Left ventricle myocardium inferior (tissue), 1 donor: ENCODE data around the gene RNU6-9. TPM values are rescaled to one million over a fixed set of nuclear protein-coding genes. Genes with fewer than 3 reads are reported as not detected.

Experiments
- DNase-seq: peaks from one replicate; pipeline ENCODE4 v3.0.0-alpha.2; 2020
- H3K27ac ChIP-seq: fragments of 200-600 bp; replicated peaks from 2 replicates; pipeline ENCODE4 v1.8.0; 2021
- H3K27me3 ChIP-seq: fragments of 200-600 bp; 2 replicates; pipeline ENCODE4 v1.8.0; 2021; ENCODE audit warnings: low read depth
- H3K36me3 ChIP-seq: fragments of 200-600 bp; 2 replicates; pipeline ENCODE4 v1.8.0; 2021
- H3K4me1 ChIP-seq: fragments of 200-600 bp; 2 replicates; pipeline ENCODE4 v1.8.0; 2021
- H3K4me3 ChIP-seq: fragments of 200-600 bp; 2 replicates; pipeline ENCODE4 v1.8.0; 2021; ENCODE audit warnings: mild to moderate bottlenecking, moderate library complexity
- H3K9me3 ChIP-seq: fragments of 200-600 bp; replicated peaks from 2 replicates; pipeline ENCODE4 v1.8.0; 2021
- intact Hi-C: fragments of 100-400 bp; cut with micrococcal nuclease; formaldehyde crosslinking; loops from one replicate; pipeline ENCODE4 v1.11.0; 2022
- total RNA-seq: library from RNA; stranded (reverse); fragmentation: NEBNext Ultra II Directional; extraction: Animal tissue kit (Norgen Biotek cat#: 25700); gene quantifications from one replicate; pipeline ENCODE4 v1.2.1, GENCODE V29; 2021
- TF ChIP-seq, protein P1 (sequence below): fragments of 200-600 bp; IDR thresholded peaks from 2 replicates; pipeline ENCODE4 v1.8.0; 2021; ENCODE audit warnings: antibody characterized with exemption, mild to moderate bottlenecking, borderline replicate concordance
- donor health status: DM: no; HTN: yes; CAD: no; lungs with severe emphysema.

The RNU6-9 gene
- total RNA-seq, 1 donor from 2014 or later: not detected

DNA sequence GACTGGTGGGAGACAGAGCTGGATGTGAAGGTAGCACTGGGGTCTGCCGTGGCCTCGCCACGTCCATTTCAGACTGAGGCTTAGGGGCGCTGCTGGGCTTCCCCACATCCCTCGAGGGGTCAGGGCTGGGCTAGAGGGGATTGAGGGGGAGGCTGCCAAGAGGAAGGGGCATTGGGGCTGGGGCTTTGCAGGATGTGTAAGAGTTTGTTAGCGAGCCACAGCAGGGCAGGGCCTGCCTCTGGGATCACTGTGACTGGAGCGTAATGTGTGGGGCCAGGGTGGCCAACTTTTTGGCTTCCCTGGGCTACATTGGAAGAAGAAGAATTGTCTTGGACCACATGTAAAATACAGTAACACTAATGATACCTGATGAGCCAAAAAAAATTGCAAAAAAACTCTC is 46.6 kb downstream of the RNU6-9 start:
- H3K27ac ChIP-seq: peak overlapping the region; percentile 80
- TF ChIP-seq, protein P1, sequence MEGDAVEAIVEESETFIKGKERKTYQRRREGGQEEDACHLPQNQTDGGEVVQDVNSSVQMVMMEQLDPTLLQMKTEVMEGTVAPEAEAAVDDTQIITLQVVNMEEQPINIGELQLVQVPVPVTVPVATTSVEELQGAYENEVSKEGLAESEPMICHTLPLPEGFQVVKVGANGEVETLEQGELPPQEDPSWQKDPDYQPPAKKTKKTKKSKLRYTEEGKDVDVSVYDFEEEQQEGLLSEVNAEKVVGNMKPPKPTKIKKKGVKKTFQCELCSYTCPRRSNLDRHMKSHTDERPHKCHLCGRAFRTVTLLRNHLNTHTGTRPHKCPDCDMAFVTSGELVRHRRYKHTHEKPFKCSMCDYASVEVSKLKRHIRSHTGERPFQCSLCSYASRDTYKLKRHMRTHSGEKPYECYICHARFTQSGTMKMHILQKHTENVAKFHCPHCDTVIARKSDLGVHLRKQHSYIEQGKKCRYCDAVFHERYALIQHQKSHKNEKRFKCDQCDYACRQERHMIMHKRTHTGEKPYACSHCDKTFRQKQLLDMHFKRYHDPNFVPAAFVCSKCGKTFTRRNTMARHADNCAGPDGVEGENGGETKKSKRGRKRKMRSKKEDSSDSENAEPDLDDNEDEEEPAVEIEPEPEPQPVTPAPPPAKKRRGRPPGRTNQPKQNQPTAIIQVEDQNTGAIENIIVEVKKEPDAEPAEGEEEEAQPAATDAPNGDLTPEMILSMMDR: no peak
- DNase-seq: no peak
- no peak overlapping the region for H3K4me3 ChIP-seq
- H3K4me1 ChIP-seq: peaks cover 29% of the 10 kb centered on the region
- no peaks in the 10 kb centered on the region for H3K27me3 ChIP-seq
- H3K36me3 ChIP-seq: peaks cover 4% of the 10 kb centered on the region
- H3K9me3 ChIP-seq: no peaks in the 10 kb centered on the region
- intact Hi-C loops: no loop called here

DNA sequence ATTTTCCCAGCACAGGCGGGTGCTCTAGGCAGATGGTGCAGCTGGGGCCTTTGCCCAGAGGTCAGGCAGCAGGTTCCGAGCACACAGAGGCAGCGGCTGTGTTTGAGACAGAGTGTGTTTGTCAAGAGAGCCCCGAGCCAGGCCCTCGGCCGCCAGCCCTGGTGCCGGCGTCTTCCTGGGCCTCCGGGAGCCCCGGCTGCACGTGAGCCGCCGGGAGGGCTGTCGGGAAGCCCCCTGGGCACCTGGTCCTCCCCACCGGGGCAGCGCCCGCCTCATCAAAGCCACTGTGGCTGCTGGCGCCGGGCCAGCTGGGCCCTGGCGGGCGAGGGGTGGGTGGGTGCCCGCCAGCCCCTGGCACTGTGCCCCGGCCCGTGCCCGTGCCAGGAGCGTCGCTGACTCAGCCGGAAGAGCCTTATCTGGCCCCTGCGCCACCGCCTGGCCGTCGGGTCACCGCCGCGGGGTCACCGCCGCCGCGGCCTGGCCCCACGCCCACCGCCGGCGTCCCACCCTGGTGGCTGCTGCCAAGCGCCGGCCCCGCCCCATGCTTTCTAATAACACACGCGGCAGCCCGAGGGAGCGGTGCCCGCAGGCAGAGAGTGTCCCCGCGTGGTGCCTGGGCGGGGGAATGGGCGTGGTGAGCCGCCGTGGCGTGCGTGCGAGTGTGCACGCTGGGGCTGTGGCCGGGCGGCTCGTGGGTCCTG is 47.5 kb downstream of the RNU6-9 start:
- Histone ChIP-seq H3K4me3 (peak overlapping the region; percentile 62), H3K36me3 (peaks cover 4% of the 10 kb centered on the region), H3K27me3 (no peaks in the 10 kb centered on the region), H3K9me3 (no peaks in the 10 kb centered on the region), H3K27ac (peak overlapping the region; percentile 80), H3K4me1 (peaks cover 22% of the 10 kb centered on the region)
- peak; percentile 76 for DNase-seq
- TF ChIP-seq, protein P1: no peak
- intact Hi-C loops: no loop called here

DNA sequence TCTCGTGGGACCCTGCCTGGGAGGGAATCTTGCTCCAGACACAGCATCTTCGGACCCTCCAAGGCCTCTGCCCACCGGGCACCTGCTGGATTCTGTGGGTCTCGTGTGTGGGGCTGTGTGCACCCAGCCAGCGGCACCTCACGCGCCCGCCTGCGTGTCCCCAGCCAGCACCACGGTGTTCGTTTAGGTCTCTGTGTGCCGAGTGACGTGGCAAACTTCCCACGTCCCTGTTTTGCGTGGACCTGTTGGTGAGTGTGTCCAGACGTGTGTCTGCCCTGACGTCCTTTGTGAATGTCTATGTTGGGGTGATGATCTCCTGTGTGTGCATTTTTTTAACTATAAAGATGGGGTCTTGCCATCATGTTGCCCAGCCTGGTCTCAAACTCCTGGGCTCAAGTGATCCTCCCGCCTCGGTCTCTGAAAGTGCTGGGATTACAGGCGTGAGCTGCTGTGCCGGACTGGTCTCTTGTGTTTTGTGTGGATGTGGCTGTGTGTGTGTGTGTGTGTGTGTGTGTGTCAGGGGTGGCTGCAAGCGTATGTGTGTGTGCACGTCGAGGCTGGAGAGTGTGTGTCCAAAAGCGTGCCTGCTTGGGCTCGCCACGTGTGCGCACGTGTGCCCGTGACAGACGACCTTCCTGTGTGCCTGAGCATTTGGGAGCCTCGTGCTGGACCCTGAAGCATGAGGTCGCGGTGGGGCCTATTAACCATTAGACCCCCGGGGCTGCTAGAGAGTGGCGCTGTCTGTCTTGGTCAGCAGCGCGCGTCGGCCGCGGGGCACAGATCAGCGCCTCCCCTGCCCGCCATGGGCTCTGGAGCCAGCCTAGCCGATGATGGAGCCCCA is 48.2 kb downstream of the RNU6-9 start:
- DNase-seq: no peak
- TF ChIP-seq, protein P1: no peak
- peaks cover 4% of the 10 kb centered on the region for H3K36me3 ChIP-seq
- H3K4me3 ChIP-seq: peak overlapping the region; percentile 62
- no peaks in the 10 kb centered on the region for H3K27me3 ChIP-seq
- intact Hi-C loops: no loop called here
- peak overlapping the region; percentile 80 for H3K27ac ChIP-seq
- H3K4me1 ChIP-seq: peaks cover 22% of the 10 kb centered on the region
- no peaks in the 10 kb centered on the region for H3K9me3 ChIP-seq

DNA sequence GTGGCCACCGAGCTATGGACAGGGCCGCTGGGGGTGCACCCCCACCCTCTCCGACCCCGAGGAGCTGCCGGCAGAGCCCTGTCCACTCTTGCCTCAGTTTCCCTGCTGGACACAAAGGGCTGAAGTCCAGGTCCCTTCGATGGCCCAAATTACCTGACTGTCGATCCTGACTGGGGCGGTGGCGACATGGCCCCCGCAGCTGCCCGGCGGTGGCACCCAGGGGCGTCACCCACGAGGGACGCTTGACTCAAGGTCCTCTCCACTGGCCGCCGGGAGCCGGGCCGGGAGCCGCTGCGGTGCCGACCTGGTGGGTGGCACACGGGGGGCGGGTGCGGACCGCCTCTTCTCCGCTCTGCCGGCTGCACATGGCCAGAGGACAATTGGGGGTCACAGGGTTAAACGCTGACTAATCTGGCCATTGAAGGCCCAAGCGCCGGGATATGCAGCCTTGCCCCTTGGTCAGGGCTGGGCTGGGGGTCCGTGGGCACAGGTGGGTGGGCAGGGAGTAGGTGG is 48.9 kb downstream of the RNU6-9 start:
- intact Hi-C loops: no loop called here
- Histone ChIP-seq H3K4me1 (peaks cover 22% of the 10 kb centered on the region), H3K36me3 (peaks cover 4% of the 10 kb centered on the region), H3K9me3 (no peaks in the 10 kb centered on the region), H3K27me3 (no peaks in the 10 kb centered on the region), H3K27ac (no peak overlapping the region), H3K4me3 (no peak overlapping the region)
- DNase-seq: no peak
- TF ChIP-seq, protein P1: no peak

Other genes starting within 250 kb of the RNU6-9 start
- 25.5 TPM for gene RNF126, start 230.3 kb upstream of the RNU6-9 start, total RNA-seq
- 56.1 TPM for gene FSTL3, start 217.1 kb upstream of the RNU6-9 start, total RNA-seq
- not detected for gene PRSS57, start 198.0 kb upstream of the RNU6-9 start, total RNA-seq
- 26.8 TPM for gene PALM, start 184.5 kb upstream of the RNU6-9 start, total RNA-seq
- gene MISP, start 142.4 kb upstream of the RNU6-9 start, total RNA-seq: not detected
- gene PTBP1, start 96.0 kb upstream of the RNU6-9 start, total RNA-seq: 55.6 TPM
- not detected for gene PLPPR3, start 71.5 kb upstream of the RNU6-9 start, total RNA-seq
- not detected for gene AZU1, start 65.6 kb upstream of the RNU6-9 start, total RNA-seq
- not detected for gene PRTN3, start 52.5 kb upstream of the RNU6-9 start, total RNA-seq
- 0.58 TPM for gene ELANE, start 41.2 kb upstream of the RNU6-9 start, total RNA-seq
- gene CFD, start 33.8 kb upstream of the RNU6-9 start, total RNA-seq: 200 TPM
- gene MED16, start 297 bp upstream of the RNU6-9 start, total RNA-seq: 19.4 TPM
- 21.6 TPM for gene R3HDM4, start 19.7 kb downstream of the RNU6-9 start, total RNA-seq
- not detected for gene KISS1R, start 23.8 kb downstream of the RNU6-9 start, total RNA-seq
- 4.8 TPM for gene ARID3A, start 32.6 kb downstream of the RNU6-9 start, total RNA-seq
- 19.4 TPM for gene WDR18, start 90.9 kb downstream of the RNU6-9 start, total RNA-seq
- not detected for gene GRIN3B, start 106.9 kb downstream of the RNU6-9 start, total RNA-seq
- 119 TPM for gene TMEM259, start 127.6 kb downstream of the RNU6-9 start, total RNA-seq
- gene RNU6-2, start 128.0 kb downstream of the RNU6-9 start, total RNA-seq: not detected
- 45.6 TPM for gene CNN2, start 133.1 kb downstream of the RNU6-9 start, total RNA-seq
- 9.3 TPM for gene ABCA7, start 146.6 kb downstream of the RNU6-9 start, total RNA-seq
- 4.8 TPM for gene ARHGAP45, start 173.7 kb downstream of the RNU6-9 start, total RNA-seq
- 140 TPM for gene POLR2E, start 201.9 kb downstream of the RNU6-9 start, total RNA-seq
- gene GPX4, start 210.5 kb downstream of the RNU6-9 start, total RNA-seq: 327 TPM